DOHH2 (cell line): ENCODE measurements around the gene SNRK.

Experiments
- H3F3A ChIP-seq: fragments of 200-600 bp; sonication (generic), shearing (Covaris generic); 2 replicates; pipeline ENCODE4 v1.6.0; 2016; ENCODE audit warnings: antibody characterized with exemption, mild to moderate bottlenecking; ENCODE audit not compliant: control insufficient read depth, insufficient read depth
- H3K27ac ChIP-seq: fragments of 200-600 bp; sonication (generic); 2 replicates; pipeline ENCODE4 v1.5.1; 2014; ENCODE audit warnings: low read depth, mild to moderate bottlenecking, low read length, moderate library complexity
- H3K27me3 ChIP-seq: fragments of 200-600 bp; sonication (generic); 2 replicates; pipeline ENCODE4 v1.6.1; 2014; ENCODE audit warnings: mild to moderate bottlenecking, low read length, mixed read lengths; ENCODE audit not compliant: control insufficient read depth
- H3K36me3 ChIP-seq: fragments of 200-600 bp; sonication (generic); 2 replicates; pipeline ENCODE4 v1.6.1; 2014; ENCODE audit warnings: mild to moderate bottlenecking, low read length, moderate library complexity, mixed read lengths; ENCODE audit not compliant: control insufficient read depth
- H3K4me1 ChIP-seq: fragments of 200-600 bp; sonication (generic); 2 replicates; pipeline ENCODE4 v1.6.1; 2014; ENCODE audit warnings: mild to moderate bottlenecking, low read length, mixed read lengths; ENCODE audit not compliant: control insufficient read depth
- H3K4me2 ChIP-seq: fragments of 200-600 bp; sonication (generic); 2 replicates; pipeline ENCODE4 v1.6.0; 2014; ENCODE audit warnings: mild to moderate bottlenecking, low read length, moderate library complexity
- H3K4me3 ChIP-seq: fragments of 200-600 bp; sonication (generic); 2 replicates; pipeline ENCODE4 v1.5.1; 2014; ENCODE audit warnings: mild to moderate bottlenecking, low read length, mixed read lengths
- H3K79me2 ChIP-seq: fragments of 200-600 bp; sonication (generic); 2 replicates; pipeline ENCODE4 v1.6.1; 2014; ENCODE audit warnings: mild to moderate bottlenecking, low read length, mixed read lengths; ENCODE audit not compliant: control insufficient read depth
- H3K9me2 ChIP-seq: fragments of 200-600 bp; sonication (generic); replicated peaks from 2 replicates; pipeline ENCODE4 v1.6.1; 2014; ENCODE audit warnings: mild to moderate bottlenecking, low read length, mixed read lengths; ENCODE audit not compliant: control insufficient read depth
- H3K9me3 ChIP-seq: fragments of 200-600 bp; sonication (generic); 2 replicates; pipeline ENCODE4 v1.6.1; 2014; ENCODE audit warnings: antibody characterized with exemption, low read length, mixed read lengths; ENCODE audit not compliant: control insufficient read depth, insufficient read depth
- H4K20me1 ChIP-seq: fragments of 200-600 bp; sonication (generic); 2 replicates; pipeline ENCODE4 v1.6.0; 2014; ENCODE audit warnings: low read depth, mild to moderate bottlenecking, antibody characterized with exemption, low read length, moderate library complexity; ENCODE audit not compliant: control insufficient read depth, insufficient read depth
- EZH2phosphoT487 ChIP-seq: fragments of 200-600 bp; sonication (generic); IDR thresholded peaks from 2 replicates; pipeline ENCODE4 v1.6.1; 2017; ENCODE audit warnings: borderline replicate concordance, mild to moderate bottlenecking, antibody characterized with exemption, low read length, moderate library complexity, mixed read lengths
- TF ChIP-seq, protein P1 (sequence below): fragments of 200-600 bp; sonication (generic); IDR thresholded peaks from one replicate; pipeline ENCODE4 v1.5.1; 2014; ENCODE audit warnings: antibody characterized with exemption, mild to moderate bottlenecking, low read depth, low read length; ENCODE audit not compliant: poor library complexity, severe bottlenecking

The SNRK gene

GRCh38 chr3:43319376-43319775 is 33.0 kb downstream of the SNRK start:
- Histone ChIP-seq H3F3A (no peaks in the 10 kb centered on the region), H3K27me3 (no peaks in the 10 kb centered on the region), H3K27ac (no peak overlapping the region), H3K9me3 (no peaks in the 10 kb centered on the region), H3K9me2 (no peaks in the 10 kb centered on the region), H3K4me1 (no peaks in the 10 kb centered on the region), H3K4me3 (no peak overlapping the region), H3K36me3 (no peaks in the 10 kb centered on the region), H4K20me1 (no peaks in the 10 kb centered on the region), H3K79me2 (peaks cover 8% of the 10 kb centered on the region), H3K4me2 (no peak overlapping the region)
- TF ChIP-seq, protein P1, sequence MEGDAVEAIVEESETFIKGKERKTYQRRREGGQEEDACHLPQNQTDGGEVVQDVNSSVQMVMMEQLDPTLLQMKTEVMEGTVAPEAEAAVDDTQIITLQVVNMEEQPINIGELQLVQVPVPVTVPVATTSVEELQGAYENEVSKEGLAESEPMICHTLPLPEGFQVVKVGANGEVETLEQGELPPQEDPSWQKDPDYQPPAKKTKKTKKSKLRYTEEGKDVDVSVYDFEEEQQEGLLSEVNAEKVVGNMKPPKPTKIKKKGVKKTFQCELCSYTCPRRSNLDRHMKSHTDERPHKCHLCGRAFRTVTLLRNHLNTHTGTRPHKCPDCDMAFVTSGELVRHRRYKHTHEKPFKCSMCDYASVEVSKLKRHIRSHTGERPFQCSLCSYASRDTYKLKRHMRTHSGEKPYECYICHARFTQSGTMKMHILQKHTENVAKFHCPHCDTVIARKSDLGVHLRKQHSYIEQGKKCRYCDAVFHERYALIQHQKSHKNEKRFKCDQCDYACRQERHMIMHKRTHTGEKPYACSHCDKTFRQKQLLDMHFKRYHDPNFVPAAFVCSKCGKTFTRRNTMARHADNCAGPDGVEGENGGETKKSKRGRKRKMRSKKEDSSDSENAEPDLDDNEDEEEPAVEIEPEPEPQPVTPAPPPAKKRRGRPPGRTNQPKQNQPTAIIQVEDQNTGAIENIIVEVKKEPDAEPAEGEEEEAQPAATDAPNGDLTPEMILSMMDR: no peak
- no peak for TF ChIP-seq EZH2phosphoT487

DNA sequence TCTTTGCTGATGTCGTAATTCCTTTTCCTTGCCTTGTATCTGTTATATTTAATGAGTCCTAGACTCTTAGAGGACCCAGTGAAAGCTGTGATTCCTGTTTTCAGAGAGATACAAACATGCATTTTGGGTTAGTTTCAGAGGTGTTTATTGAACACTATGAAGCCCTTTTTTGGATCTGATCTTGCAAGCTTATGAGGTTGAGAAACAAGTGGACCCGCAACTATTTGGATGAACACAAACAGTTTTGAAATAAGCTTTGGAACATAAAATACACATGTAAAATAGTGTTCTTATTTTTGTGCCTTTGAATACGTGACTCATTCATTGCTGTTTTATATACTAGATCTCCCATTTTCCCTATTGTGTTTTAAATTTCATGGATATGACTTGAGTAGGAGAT is 33.5 kb downstream of the SNRK start:
- 0 out of 2 replicates have a peak, but pooled peaks cover 3% of the 10 kb centered on the region for H3K4me1 ChIP-seq
- no peaks in the 10 kb centered on the region for H3K9me3 ChIP-seq
- H3K4me3 ChIP-seq: no peak overlapping the region
- H3K9me2 ChIP-seq: no peaks in the 10 kb centered on the region
- H3K36me3 ChIP-seq: no peaks in the 10 kb centered on the region
- no peaks in the 10 kb centered on the region for H4K20me1 ChIP-seq
- H3K27ac ChIP-seq: no peak overlapping the region
- H3F3A ChIP-seq: no peaks in the 10 kb centered on the region
- TF ChIP-seq, protein P1: no peak
- TF ChIP-seq EZH2phosphoT487: no peak
- peaks cover 8% of the 10 kb centered on the region for H3K79me2 ChIP-seq
- H3K4me2 ChIP-seq: no peak overlapping the region
- no peaks in the 10 kb centered on the region for H3K27me3 ChIP-seq

DNA sequence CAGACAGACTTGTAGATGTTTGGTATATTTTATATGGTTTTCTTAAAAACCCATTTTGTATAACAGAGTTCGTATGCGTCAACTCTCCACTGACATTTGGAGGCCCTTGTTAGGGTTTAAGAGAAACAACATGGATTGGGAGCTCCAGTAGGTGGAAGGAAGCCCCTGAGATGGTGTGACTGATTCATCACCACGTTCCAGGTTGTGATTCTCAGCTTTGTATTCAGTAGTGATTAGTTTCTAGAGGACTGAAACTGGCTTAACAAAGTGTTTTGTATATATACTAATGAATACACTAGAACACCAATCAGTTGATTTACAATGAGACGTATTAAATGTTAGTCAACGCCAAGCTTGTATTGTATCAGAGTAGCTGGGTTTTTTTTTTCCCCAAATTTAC is 33.9 kb downstream of the SNRK start:
- Histone ChIP-seq H3K4me3 (no peak overlapping the region), H3F3A (no peaks in the 10 kb centered on the region), H3K27me3 (no peaks in the 10 kb centered on the region), H4K20me1 (no peaks in the 10 kb centered on the region), H3K9me3 (no peaks in the 10 kb centered on the region), H3K79me2 (peaks cover 8% of the 10 kb centered on the region), H3K9me2 (no peaks in the 10 kb centered on the region), H3K4me2 (no peak overlapping the region), H3K27ac (no peak overlapping the region), H3K4me1 (0 out of 2 replicates have a peak, but pooled peaks cover 4% of the 10 kb centered on the region), H3K36me3 (no peaks in the 10 kb centered on the region)
- TF ChIP-seq, protein P1: no peak
- TF ChIP-seq EZH2phosphoT487: no peak

DNA sequence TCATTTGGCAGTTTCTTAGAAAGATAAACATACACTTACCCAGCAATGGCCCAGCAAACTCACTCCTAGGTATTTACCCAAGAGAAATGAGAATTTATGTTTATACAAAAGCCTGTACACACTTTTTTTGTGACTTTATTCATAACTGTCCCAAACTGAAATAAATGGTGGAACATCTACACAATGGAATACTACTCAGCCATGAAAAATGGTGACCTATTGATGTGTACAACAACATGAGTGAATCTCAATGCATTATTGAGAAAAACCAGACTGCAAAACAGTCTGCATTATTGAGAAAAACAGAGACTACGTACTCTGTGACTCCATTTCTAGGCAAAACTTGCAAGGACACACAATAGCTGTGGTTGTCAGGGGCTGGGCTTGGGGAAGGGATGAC is 37.2 kb downstream of the SNRK start:
- Histone ChIP-seq H3K27me3 (no peaks in the 10 kb centered on the region), H3K36me3 (no peaks in the 10 kb centered on the region), H3K9me2 (no peaks in the 10 kb centered on the region), H3K27ac (no peak overlapping the region), H3K4me1 (0 out of 2 replicates have a peak, but pooled peaks cover 4% of the 10 kb centered on the region), H3K9me3 (no peaks in the 10 kb centered on the region), H3K79me2 (peaks cover 20% of the 10 kb centered on the region), H3K4me3 (no peak overlapping the region), H4K20me1 (no peaks in the 10 kb centered on the region), H3F3A (no peaks in the 10 kb centered on the region), H3K4me2 (no peak overlapping the region)
- TF ChIP-seq, protein P1: no peak
- no peak for TF ChIP-seq EZH2phosphoT487
